K562 (cell line): Measurements from ENCODE around the gene CCDC187. TPM values are rescaled to one million over a fixed set of nuclear protein-coding genes. Genes with fewer than 3 reads are reported as not detected.

ENCODE experiments used
- CC2D1A ChIP-seq: fragments of 450-650 bp; IDR thresholded peaks from 2 replicates; pipeline ENCODE4 v1.6.1; 2017; ENCODE audit warnings: mild to moderate bottlenecking
- FOXK2 ChIP-seq, 2 experiments: fragments of 450-650 bp; IDR thresholded peaks in 1 of 2; conservative IDR thresholded peaks in 1 of 2; 2 replicates each; pipeline ENCODE4 v1.6.1; 2016; ENCODE audit warnings: low read depth in 2 of 2, mild to moderate bottlenecking in 1 of 2
- MLLT1 ChIP-seq, 2 experiments: fragments of 450-650 bp; IDR thresholded peaks; 2 replicates each; pipeline ENCODE4 v1.6.1; 2016
- NONO ChIP-seq, 2 experiments: fragments of 200-400 bp in 1 of 2; fragments of 450-650 bp in 1 of 2; formaldehyde crosslinking in 1 of 2; IDR thresholded peaks; 2 replicates each; pipeline ENCODE4 v1.6.1; 2017; ENCODE audit warnings: low read depth in 2 of 2, mild to moderate bottlenecking in 2 of 2, moderate library complexity in 2 of 2, low read length in 1 of 2
- POLR2H ChIP-seq: IDR thresholded peaks from 2 replicates; pipeline ENCODE4 v1.6.1; 2016; ENCODE audit warnings: missing genetic modification characterization, low read depth, mild to moderate bottlenecking, control low read depth, missing compliant biosample characterization, moderate library complexity
- STAT5A ChIP-seq: IDR thresholded peaks from 2 replicates; pipeline ENCODE4 v1.6.1; 2012; ENCODE audit warnings: low read length, inconsistent platforms, borderline replicate concordance
- polyA plus RNA-seq, 8 experiments: library from polyadenylated mRNA; depleted of rRNA in 4 of 8; stranded (reverse) in 5 of 8; unstranded in 3 of 8; fragments of >200 nt; fragmentation: Nextera tagmentation in 2 of 8; fragmentation: Illumina TruSeq in 1 of 8; extraction: Ambion mirVana in 2 of 8; extraction: Trizol in 1 of 8; gene quantifications; 2 replicates each; pipeline versions ENCODE4 v1.2.1 to v1.2.3, GENCODE V29; 2011 to 2014; ENCODE audit warnings: inconsistent platforms in 1 of 8, missing spikeins in 1 of 8
- total RNA-seq, 7 experiments: library from RNA; depleted of rRNA in 6 of 7; stranded (reverse); fragments of >200 nt in 6 of 7; fragmentation: Illumina TruSeq in 2 of 7; extraction: Trizol in 2 of 7; gene quantifications; 2 replicates each; pipeline versions ENCODE4 v1.2.1 to v1.2.3, GENCODE V29; 2011 to 2021; ENCODE audit warnings: low replicate concordance in 1 of 7

Gene CCDC187
- total and polyA plus RNA-seq, 9 of the 15 experiments (the other 6 are each of a cell fraction or from before 2014, with no cell fraction given): not detected

- peak in 1 of 2 experiments; percentile 61; a peak in 1 of 4 replicates for TF ChIP-seq FOXK2 (conservative IDR thresholded peaks at IDR 0.05 in 1 of 2, IDR thresholded peaks at IDR 0.05 in 1 of 2; ENCODE audit: low read depth in 2 of 2)
- peak; percentile 85 for TF ChIP-seq STAT5A
- peak in 1 of 2 experiments; percentile 94; a peak in 2 of 4 replicates for TF ChIP-seq MLLT1 (IDR thresholded peaks at IDR 0.05)
- no peak for TF ChIP-seq POLR2H
- TF ChIP-seq CC2D1A: peak; percentile 54; the same call in 1 of the 2 replicates
- 0 out of 4 replicates have a peak, but pooled peaks of 1 of the 2 experiments have one; percentile 21 for TF ChIP-seq NONO (IDR thresholded peaks at IDR 0.05; ENCODE audit: low read depth in 2 of 2, low read length in 1 of 2)
These were observed 66.2 kb downstream of the CCDC187 start (continued) for GRCh38 chr9:136237486-136238341.
